ENCODE measurements around the gene ACE.

The ACE gene

DNA sequence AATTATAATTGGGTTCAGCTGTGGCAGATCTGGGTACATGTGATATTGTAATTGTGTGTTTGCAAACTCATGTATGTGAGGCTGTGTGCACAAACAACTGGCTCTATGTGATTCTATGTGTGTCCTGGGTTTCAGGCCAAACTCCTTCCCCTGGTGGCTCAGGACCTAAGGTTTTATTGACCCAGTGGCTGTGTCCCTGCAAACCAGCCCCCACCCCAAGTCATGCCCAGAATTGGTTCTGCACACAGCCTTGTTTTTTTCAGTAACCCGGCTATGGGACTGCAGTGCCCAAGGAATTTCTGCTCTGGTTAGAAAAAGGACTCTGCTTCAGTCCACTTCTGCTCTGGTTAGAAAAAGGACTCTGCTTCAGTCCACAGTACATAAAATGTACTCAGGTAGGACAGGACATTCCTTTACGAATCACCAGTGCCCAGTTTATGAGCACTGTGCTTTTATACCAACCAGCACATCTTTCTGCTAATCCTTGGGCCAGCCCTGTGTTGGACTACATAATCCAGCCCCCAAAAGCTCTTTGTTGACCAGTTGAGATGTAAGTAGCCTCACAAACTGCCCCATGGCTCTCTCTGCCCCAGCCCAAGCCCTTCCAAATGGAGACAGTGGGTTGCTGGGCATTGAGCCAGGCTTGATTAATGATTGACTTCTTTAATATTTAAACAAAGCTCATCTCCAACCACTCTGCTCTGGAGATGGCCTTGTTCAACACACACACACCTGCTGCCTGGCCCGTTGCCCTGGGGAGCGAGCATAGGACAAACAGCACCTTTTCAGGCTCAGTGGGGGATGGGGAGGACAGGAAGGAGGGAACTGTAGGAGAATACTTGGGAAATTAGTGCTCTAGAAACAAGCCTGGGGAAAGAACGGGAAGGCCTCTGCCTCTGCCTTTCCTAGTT lies 43.4 kb downstream of the ACE start:
- Histone ChIP-seq H3K27ac (ENCODE audit: low read depth, low read length) (no peak overlapping the region), H3K9ac (ENCODE audit: low read depth, low read length) (no peak overlapping the region), H3K9me3 (ENCODE audit: control insufficient read depth, insufficient read depth, low read length) (no peaks in the 10 kb centered on the region), H3K4me1 (ENCODE audit: control insufficient read depth, insufficient read depth, low read length) (peaks cover 9% of the 10 kb centered on the region; the same call in 1 of the 2 replicates), H3K27me3 (ENCODE audit: control insufficient read depth, insufficient read depth, low read length) (no peaks in the 10 kb centered on the region), H3K36me3 (ENCODE audit: control insufficient read depth, insufficient read depth, low read length) (no peaks in the 10 kb centered on the region), H3K4me3 (ENCODE audit: low read depth, low read length) (no peak overlapping the region)

DNA sequence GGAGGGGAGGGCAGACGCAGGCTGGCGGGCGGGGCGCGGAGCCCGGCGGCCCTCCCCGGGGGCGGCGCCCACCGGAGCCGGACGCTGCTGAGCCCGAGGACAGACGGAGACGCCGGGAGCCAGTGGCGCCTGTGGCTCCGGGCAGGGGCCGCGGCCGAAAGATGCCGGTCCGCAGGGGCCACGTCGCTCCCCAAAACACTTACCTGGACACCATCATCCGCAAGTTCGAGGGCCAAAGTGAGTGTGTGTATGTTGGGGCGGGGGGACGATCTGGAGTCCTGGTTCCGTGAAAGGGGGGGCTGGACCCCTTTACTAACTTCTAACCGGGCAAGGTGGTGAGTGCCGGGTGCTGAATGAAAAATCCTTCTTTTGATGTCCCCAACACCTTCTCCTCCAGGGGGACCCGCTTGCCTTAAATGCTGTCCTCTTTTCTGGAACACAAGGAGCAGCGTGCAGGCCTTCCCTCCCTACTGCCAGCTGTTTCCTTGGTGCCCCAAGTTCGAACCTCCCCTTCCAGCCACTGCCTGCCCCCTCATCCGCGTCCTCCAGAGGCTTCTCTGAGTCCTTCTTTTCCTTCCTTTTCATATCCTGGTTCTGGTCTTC lies 46.5 kb downstream of the ACE start, which contains the start of gene KCNH6:
TSS of gene KCNH6 (plus strand) at position 106 of the 603 bp plus-strand sequence. CDS start at position 162, 56 bp downstream.
- Histone ChIP-seq H3K36me3 (ENCODE audit: control insufficient read depth, insufficient read depth, low read length) (no peaks in the 10 kb centered on the region), H3K27ac (ENCODE audit: low read depth, low read length) (no peak within 1 kb of the TSS), H3K9ac (ENCODE audit: low read depth, low read length) (no peak within 1 kb of the TSS), H3K4me3 (ENCODE audit: low read depth, low read length) (peak within 1 kb of the TSS; percentile 79), H3K9me3 (ENCODE audit: control insufficient read depth, insufficient read depth, low read length) (no peaks in the 10 kb centered on the region), H3K27me3 (ENCODE audit: control insufficient read depth, insufficient read depth, low read length) (no peaks in the 10 kb centered on the region), H3K4me1 (ENCODE audit: control insufficient read depth, insufficient read depth, low read length) (peaks cover 9% of the 10 kb centered on the region; the same call in 1 of the 2 replicates)

DNA sequence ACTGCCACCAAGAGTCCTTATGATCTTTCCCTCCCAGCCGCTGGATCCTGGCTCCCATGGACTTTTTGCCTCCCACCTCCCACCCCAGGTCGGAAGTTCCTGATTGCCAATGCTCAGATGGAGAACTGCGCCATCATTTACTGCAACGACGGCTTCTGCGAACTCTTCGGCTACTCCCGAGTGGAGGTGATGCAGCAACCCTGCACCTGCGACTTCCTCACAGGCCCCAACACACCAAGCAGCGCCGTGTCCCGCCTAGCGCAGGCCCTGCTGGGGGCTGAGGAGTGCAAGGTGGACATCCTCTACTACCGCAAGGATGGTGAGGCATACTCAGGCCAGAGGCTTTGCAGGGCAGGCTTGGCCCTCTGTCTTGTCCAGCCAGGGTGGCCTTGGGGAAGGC lies 47.2 kb downstream of the ACE start:
- Histone ChIP-seq H3K4me1 (ENCODE audit: control insufficient read depth, insufficient read depth, low read length) (peaks cover 9% of the 10 kb centered on the region; the same call in 1 of the 2 replicates), H3K9me3 (ENCODE audit: control insufficient read depth, insufficient read depth, low read length) (no peaks in the 10 kb centered on the region), H3K27ac (ENCODE audit: low read depth, low read length) (no peak overlapping the region), H3K36me3 (ENCODE audit: control insufficient read depth, insufficient read depth, low read length) (no peaks in the 10 kb centered on the region), H3K9ac (ENCODE audit: low read depth, low read length) (no peak overlapping the region), H3K27me3 (ENCODE audit: control insufficient read depth, insufficient read depth, low read length) (no peaks in the 10 kb centered on the region), H3K4me3 (ENCODE audit: low read depth, low read length) (no peak overlapping the region)

DNA sequence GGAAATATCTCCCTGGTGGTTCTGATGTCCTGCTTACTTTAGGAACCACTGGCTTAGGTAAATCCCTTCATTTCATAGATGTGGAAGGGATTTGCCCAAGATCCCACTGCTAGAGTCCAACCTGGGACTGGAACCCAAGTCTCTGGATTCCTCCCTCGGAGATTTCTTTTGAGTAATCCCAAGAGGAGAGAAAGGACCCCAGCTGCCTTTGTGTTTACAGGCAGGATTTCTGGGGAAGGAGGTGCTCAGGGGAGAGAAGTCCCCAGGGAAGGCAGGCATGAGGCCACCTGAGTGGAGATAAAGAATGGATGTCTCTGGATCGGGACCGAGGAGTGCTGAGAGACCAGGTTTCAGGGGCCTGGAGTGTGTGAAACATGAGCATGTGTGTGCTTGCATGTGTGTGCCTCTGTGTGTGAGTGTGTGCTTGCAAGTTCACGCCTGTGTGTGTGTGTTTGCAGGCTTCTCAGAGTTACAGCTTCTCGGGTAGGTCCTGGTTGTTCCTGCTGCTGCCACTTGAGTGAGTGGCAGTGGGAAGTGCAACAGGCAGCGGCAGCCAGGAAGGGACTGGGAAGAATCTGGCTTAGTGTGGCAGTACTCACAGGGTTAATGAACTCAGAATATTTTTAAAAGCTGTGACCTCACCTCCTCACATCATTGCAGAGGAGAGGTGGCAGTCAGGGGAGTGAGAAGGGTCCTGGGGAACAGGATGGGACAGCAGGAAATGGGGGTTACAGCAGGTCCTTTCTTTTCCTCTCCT lies 48.5 kb downstream of the ACE start:
- H3K4me3 ChIP-seq (ENCODE audit: low read depth, low read length): no peak overlapping the region
- H3K27me3 ChIP-seq (ENCODE audit: control insufficient read depth, insufficient read depth, low read length): no peaks in the 10 kb centered on the region
- no peaks in the 10 kb centered on the region for H3K36me3 ChIP-seq (ENCODE audit: control insufficient read depth, insufficient read depth, low read length)
- H3K9me3 ChIP-seq (ENCODE audit: control insufficient read depth, insufficient read depth, low read length): no peaks in the 10 kb centered on the region
- H3K9ac ChIP-seq (ENCODE audit: low read depth, low read length): no peak overlapping the region
- peaks cover 7% of the 10 kb centered on the region; the same call in 1 of the 2 replicates for H3K4me1 ChIP-seq (ENCODE audit: control insufficient read depth, insufficient read depth, low read length)
- no peak overlapping the region for H3K27ac ChIP-seq (ENCODE audit: low read depth, low read length)

DNA sequence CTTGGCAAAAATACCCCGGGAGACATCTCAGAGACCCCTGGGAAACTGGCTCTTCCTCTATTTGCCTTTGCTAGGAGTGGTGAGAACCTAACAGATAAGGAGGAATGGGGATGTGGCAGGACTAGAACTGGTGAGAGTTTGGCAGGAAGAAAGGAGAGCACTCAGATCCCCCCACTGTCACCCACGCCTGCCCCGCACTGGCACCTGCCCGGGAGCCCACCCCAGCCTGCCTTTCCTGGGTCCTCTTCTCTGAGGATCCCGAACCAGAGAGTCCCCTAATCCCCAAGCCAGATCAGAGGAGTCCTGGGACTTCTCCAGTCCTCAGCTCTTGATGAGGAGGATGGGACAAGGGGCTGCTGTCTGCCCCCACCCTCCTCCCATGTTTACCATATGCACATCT lies 50.0 kb downstream of the ACE start:
- H3K9ac ChIP-seq (ENCODE audit: low read depth, low read length): no peak overlapping the region
- H3K27me3 ChIP-seq (ENCODE audit: control insufficient read depth, insufficient read depth, low read length): no peaks in the 10 kb centered on the region
- no peak overlapping the region for H3K27ac ChIP-seq (ENCODE audit: low read depth, low read length)
- no peaks in the 10 kb centered on the region for H3K9me3 ChIP-seq (ENCODE audit: control insufficient read depth, insufficient read depth, low read length)
- no peaks in the 10 kb centered on the region for H3K36me3 ChIP-seq (ENCODE audit: control insufficient read depth, insufficient read depth, low read length)
- no peaks in the 10 kb centered on the region for H3K4me1 ChIP-seq (ENCODE audit: control insufficient read depth, insufficient read depth, low read length)
- no peak overlapping the region for H3K4me3 ChIP-seq (ENCODE audit: low read depth, low read length)

DNA sequence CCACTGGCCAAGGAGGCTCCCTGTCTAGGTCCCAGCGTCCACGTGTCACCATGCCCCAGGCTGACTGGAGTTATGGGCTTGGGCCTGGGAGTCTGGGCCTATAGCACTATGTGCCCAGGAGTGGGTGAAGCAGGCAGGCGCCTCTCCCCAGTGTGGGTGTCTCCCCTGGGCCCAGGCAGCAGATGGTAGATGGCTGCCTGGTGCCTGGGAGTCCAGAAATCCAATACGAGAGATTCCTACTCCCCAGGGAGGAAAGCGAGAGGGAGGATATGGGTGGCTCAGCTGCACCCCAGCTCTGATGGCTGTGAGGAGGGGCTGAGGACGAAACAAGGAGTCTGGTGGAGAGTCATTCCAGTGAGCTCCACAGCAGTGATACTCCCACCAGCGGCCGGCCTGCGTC lies 51.3 kb downstream of the ACE start:
- Histone ChIP-seq H3K4me1 (ENCODE audit: control insufficient read depth, insufficient read depth, low read length) (no peaks in the 10 kb centered on the region), H3K27me3 (ENCODE audit: control insufficient read depth, insufficient read depth, low read length) (no peaks in the 10 kb centered on the region), H3K9ac (ENCODE audit: low read depth, low read length) (no peak overlapping the region), H3K9me3 (ENCODE audit: control insufficient read depth, insufficient read depth, low read length) (no peaks in the 10 kb centered on the region), H3K36me3 (ENCODE audit: control insufficient read depth, insufficient read depth, low read length) (no peaks in the 10 kb centered on the region), H3K27ac (ENCODE audit: low read depth, low read length) (no peak overlapping the region), H3K4me3 (ENCODE audit: low read depth, low read length) (no peak overlapping the region)

DNA sequence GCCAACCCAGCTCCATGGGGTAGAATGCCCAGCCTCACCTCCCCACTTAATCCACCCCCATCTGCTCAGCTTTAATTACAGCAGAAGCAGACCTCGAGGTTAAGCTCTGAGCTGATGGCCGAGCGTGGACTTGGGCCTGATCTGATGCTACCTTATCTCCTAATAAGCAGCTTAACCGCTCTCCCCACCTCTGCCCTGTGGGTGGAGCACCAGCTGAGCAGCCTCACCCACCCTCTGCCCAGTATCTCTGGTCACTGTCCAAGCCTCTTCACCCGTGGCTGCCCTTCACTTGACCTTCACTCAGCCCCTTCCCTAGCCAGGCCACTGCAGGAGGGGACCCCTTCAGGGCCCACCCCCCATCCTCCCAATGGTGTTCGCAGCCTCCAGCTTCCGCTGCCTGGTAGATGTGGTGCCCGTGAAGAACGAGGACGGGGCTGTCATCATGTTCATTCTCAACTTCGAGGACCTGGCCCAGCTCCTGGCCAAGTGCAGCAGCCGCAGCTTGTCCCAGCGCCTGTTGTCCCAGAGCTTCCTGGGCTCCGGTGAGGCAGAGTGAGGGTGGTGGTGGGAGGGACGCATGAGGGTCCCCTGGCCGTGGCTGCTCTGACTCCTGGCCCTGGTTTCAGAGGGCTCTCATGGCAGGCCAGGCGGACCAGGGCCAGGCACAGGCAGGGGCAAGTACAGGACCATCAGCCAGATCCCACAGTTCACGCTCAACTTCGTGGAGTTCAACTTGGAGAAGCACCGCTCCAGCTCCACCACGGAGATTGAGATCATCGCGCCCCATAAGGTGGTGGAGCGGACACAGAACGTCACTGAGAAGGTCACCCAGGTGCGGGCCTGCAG lies 53.1 kb downstream of the ACE start:
- H3K4me1 ChIP-seq (ENCODE audit: control insufficient read depth, insufficient read depth, low read length): no peaks in the 10 kb centered on the region
- no peaks in the 10 kb centered on the region for H3K36me3 ChIP-seq (ENCODE audit: control insufficient read depth, insufficient read depth, low read length)
- no peaks in the 10 kb centered on the region for H3K27me3 ChIP-seq (ENCODE audit: control insufficient read depth, insufficient read depth, low read length)
- H3K9me3 ChIP-seq (ENCODE audit: control insufficient read depth, insufficient read depth, low read length): no peaks in the 10 kb centered on the region
- H3K27ac ChIP-seq (ENCODE audit: low read depth, low read length): no peak overlapping the region
- H3K9ac ChIP-seq (ENCODE audit: low read depth, low read length): no peak overlapping the region
- no peak overlapping the region for H3K4me3 ChIP-seq (ENCODE audit: low read depth, low read length)

DNA sequence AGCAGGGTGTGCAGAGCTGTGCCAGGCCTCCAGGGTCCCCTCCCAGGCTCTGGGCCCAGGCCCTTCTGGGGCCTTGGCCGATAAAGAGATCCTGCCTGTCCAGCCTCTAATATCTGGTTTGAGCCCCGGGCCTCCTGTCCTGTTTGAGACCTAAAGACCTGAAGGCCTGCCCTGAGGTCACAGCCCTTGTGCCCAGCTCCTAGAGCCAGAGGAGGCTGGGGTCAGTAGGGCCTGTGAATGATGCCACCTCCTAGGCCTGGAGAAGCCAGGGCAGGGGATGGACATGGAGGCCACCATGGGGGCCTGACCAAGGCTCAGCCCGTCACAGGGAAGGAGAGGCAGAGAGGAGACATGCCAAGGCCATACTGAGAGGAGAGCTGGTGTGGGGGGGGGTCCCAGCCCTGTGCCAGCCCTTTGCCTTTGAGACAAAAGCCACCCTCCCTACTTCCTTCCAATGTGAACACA lies 53.7 kb downstream of the ACE start:
- no peak overlapping the region for H3K9ac ChIP-seq (ENCODE audit: low read depth, low read length)
- no peaks in the 10 kb centered on the region for H3K4me1 ChIP-seq (ENCODE audit: control insufficient read depth, insufficient read depth, low read length)
- no peaks in the 10 kb centered on the region for H3K27me3 ChIP-seq (ENCODE audit: control insufficient read depth, insufficient read depth, low read length)
- H3K36me3 ChIP-seq (ENCODE audit: control insufficient read depth, insufficient read depth, low read length): no peaks in the 10 kb centered on the region
- H3K27ac ChIP-seq (ENCODE audit: low read depth, low read length): no peak overlapping the region
- H3K4me3 ChIP-seq (ENCODE audit: low read depth, low read length): no peak overlapping the region
- H3K9me3 ChIP-seq (ENCODE audit: control insufficient read depth, insufficient read depth, low read length): no peaks in the 10 kb centered on the region

DNA sequence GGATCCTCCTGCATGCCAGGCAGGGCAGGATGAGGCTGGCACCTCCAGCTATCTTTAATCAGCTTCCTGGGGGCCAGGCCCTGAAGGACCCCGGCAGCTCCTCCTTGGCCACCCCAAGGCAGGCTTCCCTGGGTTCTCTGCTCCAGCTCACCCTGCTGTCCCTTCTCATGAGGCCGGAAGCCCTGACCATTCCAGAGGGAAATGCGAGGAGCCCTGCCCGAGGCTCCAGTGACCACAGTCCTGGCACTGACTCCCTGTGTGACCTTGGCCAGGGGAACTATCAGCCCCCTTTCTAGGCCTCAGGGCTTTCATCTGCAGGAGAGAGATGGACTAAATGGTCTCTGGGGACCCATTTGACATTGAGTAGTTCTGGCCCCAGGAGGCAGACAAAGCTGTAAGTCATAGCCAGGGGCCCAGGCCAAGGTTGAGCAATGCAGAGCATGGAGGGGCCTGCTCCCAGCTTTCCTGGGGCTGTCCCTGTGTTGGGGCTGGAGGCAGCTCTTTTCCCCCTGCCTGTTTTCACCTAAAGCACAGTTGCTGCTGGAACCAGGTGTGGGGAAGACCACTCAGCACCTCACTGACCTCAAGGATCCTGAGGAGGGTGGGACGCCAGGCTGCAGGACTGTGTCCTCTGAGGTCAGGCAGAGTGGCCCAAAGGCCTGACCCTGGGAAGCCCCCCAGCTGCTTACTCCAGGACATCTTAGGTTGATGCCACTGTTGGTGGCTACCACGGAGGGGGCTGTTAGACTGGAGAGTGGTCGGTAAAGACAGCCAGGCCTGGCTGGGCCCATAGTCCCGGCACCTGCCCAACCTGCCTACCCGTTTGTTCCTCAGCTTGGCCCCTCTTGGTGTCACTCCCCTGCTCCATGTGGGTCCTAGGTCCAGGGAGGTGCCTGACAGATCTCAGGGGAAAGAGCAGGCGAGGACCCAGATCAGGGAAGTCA lies 54.4 kb downstream of the ACE start:
- Histone ChIP-seq H3K27ac (ENCODE audit: low read depth, low read length) (no peak overlapping the region), H3K9me3 (ENCODE audit: control insufficient read depth, insufficient read depth, low read length) (no peaks in the 10 kb centered on the region), H3K9ac (ENCODE audit: low read depth, low read length) (no peak overlapping the region), H3K27me3 (ENCODE audit: control insufficient read depth, insufficient read depth, low read length) (no peaks in the 10 kb centered on the region), H3K4me3 (ENCODE audit: low read depth, low read length) (no peak overlapping the region), H3K36me3 (ENCODE audit: control insufficient read depth, insufficient read depth, low read length) (no peaks in the 10 kb centered on the region), H3K4me1 (ENCODE audit: control insufficient read depth, insufficient read depth, low read length) (no peaks in the 10 kb centered on the region)

All from HUES48 (cell line).